ENCODE measurements around the gene NOS2. TPM values are rescaled to one million over a fixed set of nuclear protein-coding genes. Genes with fewer than 3 reads are reported as not detected.
"Not testable (repeated sequence)": the region's sequence is repeated elsewhere in the genome, so short reads cannot be mapped to it uniquely, and the experiment has no call there.

NOS2 gene
- total RNA-seq, 4 donors from 2014 or later = 0.13 to 0.69 (median 0.33) TPM; not detected in 1

DNA sequence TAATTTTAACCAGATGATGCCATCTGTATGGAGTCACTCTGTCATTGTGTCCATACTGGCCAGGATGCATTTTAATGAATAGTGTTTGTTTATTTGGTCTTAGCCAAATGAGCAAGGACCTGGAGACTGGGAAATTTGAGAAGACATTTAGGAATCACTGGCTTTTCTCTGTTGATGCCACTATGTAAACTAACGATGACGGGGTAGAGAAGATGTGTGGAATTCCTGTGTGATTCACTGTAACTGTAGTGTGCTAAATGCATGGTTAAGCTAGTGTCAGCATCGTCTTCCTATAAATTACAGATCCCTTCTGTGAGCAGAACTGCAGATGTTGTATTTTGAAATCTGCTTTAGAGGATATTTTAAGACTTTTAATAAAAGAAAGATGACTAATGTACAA, 66.6 kb downstream of the NOS2 start:
- H3K27me3 ChIP-seq = no peaks in the 10 kb centered on the region
- WGBS = 36% methylated on average over 3 of the region's 3 CpGs
- H3K27ac ChIP-seq (replicated peaks in 1 of 4) = no peak overlapping the region
- no peak overlapping the region for H3K4me3 ChIP-seq
- intact Hi-C loops (cut with DNase I) = no loop called here
- no peaks in the 10 kb centered on the region for H3K9me3 ChIP-seq
- DNase-seq (ENCODE audit: extremely low spot score) = peak; percentile 29
- TF ChIP-seq POLR2AphosphoS5 (IDR thresholded peaks at IDR 0.05) = no peak
- no peak for TF ChIP-seq POLR2A (IDR thresholded peaks at IDR 0.05; ENCODE audit: low read depth)
- no peak for TF ChIP-seq CTCF (IDR thresholded peaks at IDR 0.05)
- TF ChIP-seq EP300 (IDR thresholded peaks at IDR 0.05) = no peak
- H3K4me1 ChIP-seq = no peaks in the 10 kb centered on the region
- no peaks in the 10 kb centered on the region for H3K36me3 ChIP-seq

- H3K9me3 ChIP-seq; intact Hi-C loops (cut with DNase I); DNase-seq (ENCODE audit: extremely low spot score): not testable (repeated sequence)
Observed at GRCh38 chr17:27732746-27733145, 67.6 kb downstream of the NOS2 start.

DNA sequence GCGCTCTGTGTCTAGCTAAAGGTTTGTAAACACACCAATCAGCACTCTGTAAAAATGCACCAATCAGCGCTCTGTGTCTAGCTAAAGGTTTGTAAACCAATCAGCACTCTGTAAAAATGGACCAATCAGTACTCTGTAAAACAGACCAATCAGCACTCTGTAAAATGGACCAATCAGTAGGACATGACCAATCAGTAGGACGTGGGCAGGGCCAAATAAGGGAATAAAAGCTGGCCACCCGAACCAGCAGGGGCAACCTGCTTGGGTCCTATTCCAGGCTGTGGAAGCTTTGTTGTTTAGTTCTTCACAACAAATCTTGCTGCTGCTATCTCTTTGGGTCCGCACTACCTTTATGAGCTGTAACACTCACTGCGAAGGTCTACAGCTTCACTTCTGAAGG, 74.3 kb downstream of the NOS2 start:
- WGBS = 83% methylated on average over 6 of the region's 6 CpGs
- H3K4me3 ChIP-seq; intact Hi-C loops (cut with DNase I); H3K9me3 ChIP-seq; H3K36me3 ChIP-seq; H3K27me3 ChIP-seq; DNase-seq (ENCODE audit: extremely low spot score); H3K27ac ChIP-seq (replicated peaks in 1 of 4); H3K4me1 ChIP-seq: not testable (repeated sequence)

More at GRCh38 chr17:27732746-27733145, 67.6 kb downstream of the NOS2 start:
- H3K27ac ChIP-seq (replicated peaks in 1 of 4); H3K4me3 ChIP-seq; H3K27me3 ChIP-seq; H3K36me3 ChIP-seq; H3K4me1 ChIP-seq: not testable (repeated sequence)

DNA sequence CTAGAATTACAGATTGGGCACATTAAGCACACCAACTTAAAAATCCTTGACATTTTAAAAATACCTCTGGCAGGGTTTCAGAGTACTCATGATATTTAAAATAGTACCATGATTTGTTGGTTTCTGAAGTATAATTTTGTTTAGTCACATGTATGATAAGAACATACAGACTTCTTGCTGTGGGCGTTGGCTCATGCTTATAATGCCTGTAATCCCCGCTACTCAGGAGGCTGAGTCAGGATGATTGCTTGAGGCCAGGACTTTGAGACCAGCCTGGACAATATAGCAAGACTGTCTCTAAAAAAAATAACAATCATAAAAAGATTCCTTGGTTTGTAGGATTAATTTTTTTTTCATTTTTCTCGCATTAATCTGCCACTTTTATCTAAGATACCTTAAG, 78.5 kb downstream of the NOS2 start:
- Histone ChIP-seq H3K4me3 (no peak overlapping the region), H3K36me3 (no peaks in the 10 kb centered on the region)
- no peak for TF ChIP-seq CTCF (IDR thresholded peaks at IDR 0.05)
- TF ChIP-seq EP300 (IDR thresholded peaks at IDR 0.05) = no peak
- no peak for TF ChIP-seq POLR2AphosphoS5 (IDR thresholded peaks at IDR 0.05)
- TF ChIP-seq POLR2A (IDR thresholded peaks at IDR 0.05; ENCODE audit: low read depth) = no peak

More for the DNA sequence above, 78.5 kb downstream of the NOS2 start:
- no peaks in the 10 kb centered on the region for H3K4me1 ChIP-seq
- no peaks in the 10 kb centered on the region for H3K27me3 ChIP-seq
- no peak for DNase-seq (ENCODE audit: extremely low spot score)
- intact Hi-C loops (cut with DNase I) = no loop called here
- no peaks in the 10 kb centered on the region for H3K9me3 ChIP-seq
- no peak overlapping the region for H3K27ac ChIP-seq (replicated peaks in 1 of 4)
- 78% methylated on average over 3 of the region's 3 CpGs for WGBS

Small RNA genes within 50 kb of the gene (small RNA-seq; reads per million reads assigned to genes)
- gene AC130289.1 = 0 reads per million in 3 donors
- 0 reads per million in 3 donors for gene AC130289.2

Other genes with a start within 250 kb of the NOS2 start
- gene LGALS9, start 169.3 kb downstream of the NOS2 start, total RNA-seq = 10 to 100 TPM; 17.0 to 31.8 (median 24.4) TPM
- gene LYRM9, start 92.8 kb upstream of the NOS2 start, total RNA-seq = 10 to 100 TPM in 3 of 4 donors, 1 to 10 TPM in 1; 5.0 to 21.6 (median 16.7) TPM
- 10 to 100 TPM; 10.1 to 16.2 (median 12.6) TPM for gene NLK, start 242.1 kb upstream of the NOS2 start, total RNA-seq

Data from esophagus muscularis mucosa (tissue), 4 donors.